A673 (cell line): ENCODE measurements around the gene KISS1.
A peak's percentile ranks its signal among the peaks of the same experiment; 100 is the strongest.

Source experiments
- CTCF ChIP-seq: fragments of 300-800, 200-600 bp; sonication (generic); conservative IDR thresholded peaks from 2 replicates; pipeline ENCODE4 v1.5.1; 2017; ENCODE audit warnings: low read depth, mild to moderate bottlenecking, antibody characterized with exemption, low read length, moderate library complexity, mixed read lengths
- EZH2 ChIP-seq: fragments of 200-600 bp; sonication (generic); IDR thresholded peaks from 2 replicates; pipeline ENCODE4 v1.6.1; 2017; ENCODE audit warnings: borderline replicate concordance, low read depth, mild to moderate bottlenecking, mixed read lengths, antibody characterized with exemption, low read length; ENCODE audit not compliant: poor library complexity, severe bottlenecking

DNA sequence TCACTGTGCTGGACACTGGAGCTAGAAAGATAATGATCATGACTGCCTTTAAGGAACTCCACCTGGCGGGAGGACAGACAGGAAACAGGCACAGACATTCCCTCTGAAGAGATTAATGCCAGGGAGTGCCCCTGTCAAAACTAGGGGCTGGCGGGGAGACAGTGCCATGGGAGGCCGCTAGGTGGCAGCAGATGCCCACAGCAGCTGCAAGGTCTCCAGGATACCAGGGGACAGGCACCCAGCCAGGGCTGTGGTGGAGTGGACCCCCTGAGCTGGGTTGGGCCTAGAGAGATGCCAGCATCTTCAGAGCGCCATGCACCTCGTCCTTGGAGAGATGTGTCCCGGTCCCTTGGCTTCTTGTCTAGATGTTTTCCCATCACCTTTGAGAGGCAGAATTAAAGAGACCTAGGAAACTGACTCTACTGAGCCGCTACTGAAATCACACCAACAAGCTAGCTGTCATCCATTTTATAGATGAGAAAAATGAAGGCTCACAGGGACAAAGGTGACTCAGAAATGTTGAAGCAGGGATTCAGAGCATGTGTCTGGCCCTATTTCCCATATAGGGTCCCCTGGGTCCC, 33.7 kb downstream of the KISS1 start:
- TF ChIP-seq CTCF (peak; percentile 99), EZH2 (no peak)
